Measurements from ENCODE around the gene TLR3.

The TLR3 gene

DNA sequence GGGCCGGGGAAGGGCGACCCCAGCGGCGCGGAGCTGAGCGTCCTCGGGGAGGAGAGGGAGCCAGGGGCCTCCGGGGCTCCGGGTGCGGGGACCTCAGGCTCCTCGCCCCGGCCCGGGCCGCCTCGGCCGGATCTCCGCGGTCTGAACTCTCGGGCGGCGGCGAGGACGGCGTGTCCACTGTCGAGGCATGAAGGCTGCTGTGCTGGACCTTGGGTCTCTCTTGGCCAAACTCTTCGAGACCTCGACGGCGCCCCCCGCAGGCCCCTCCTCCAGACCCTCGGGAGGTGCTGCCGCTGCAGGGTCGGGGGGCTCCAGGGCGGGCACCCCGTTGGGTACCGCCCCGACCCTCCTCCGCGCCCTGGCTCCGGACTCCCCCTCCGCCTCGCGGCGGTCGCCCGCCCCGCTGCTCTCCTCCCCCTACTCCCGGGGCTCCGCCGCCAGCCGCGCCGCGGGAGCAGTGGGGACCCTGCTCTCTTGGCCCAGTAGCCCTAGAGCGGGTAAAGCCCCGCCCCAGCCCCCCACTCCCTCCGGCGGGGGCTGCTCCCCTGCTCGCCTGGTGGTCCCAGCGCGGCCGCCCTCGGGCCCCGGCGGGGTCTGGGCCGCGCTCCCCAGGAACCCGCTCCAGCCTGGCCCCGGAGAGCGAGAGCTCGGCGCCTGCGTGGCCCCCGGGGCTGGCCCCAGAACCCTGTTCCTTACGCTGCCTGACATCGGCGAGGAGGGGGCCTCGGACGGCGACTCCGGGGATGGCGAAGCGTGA is 36.1 kb downstream of the TLR3 start:
- peak; percentile 50 for DNase-seq (ENCODE audit: low read depth, low spot score)

DNA sequence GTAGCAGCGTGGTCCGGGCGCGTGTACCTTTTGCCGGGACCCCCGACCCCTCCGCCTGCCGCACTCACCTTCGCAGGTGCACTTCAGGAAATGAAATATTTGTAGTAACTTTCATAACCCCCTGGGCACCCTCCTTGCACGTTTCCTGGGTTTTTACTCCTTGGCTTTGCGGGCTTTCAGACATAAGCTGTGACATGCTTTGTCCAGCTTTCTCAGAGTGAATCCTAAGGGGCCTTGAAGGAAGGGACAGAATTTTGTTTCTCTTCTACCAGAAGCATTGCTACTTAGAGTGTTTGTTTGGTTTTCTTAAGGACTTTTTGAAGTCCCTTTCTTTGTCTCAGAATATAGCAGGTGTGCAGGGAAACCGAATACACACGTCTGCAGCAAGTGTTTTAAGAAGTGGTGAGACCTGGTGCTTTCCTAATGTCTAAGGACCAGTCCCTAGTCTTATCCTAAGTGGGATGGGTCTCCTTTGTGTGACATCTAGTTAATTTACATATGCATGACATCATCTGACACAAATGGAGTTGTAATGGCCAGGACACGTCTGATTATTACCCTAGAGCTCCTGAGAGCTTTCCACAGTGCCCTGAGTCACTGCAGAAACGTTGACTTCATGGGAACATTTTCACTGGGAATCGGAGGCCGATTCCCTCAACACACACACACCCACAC is 36.8 kb downstream of the TLR3 start:
- peak; percentile 46 for DNase-seq (ENCODE audit: low read depth, low spot score)

DNA sequence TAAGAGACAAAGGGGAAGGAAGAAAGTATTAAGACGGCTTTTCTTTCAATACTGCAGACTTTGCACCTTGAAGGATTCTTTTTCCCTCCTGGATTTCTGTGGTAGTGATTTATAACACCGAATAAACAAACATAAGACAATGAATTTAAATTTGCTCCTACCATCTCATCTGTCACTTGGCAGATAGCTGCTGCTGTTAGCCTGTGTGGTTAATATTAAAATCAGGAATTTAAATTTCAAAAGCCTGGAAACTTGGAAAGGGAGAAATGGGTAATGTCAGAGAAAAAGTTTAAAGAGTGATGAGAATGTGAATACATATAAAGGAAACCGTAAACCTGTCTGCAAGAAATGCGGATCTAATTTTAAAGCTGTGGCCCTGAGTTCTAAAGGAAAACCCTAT is 39.0 kb downstream of the TLR3 start:
- DNase-seq (ENCODE audit: low read depth, low spot score), result no peak

GRCh38 chr4:186108391-186108790 is 39.4 kb downstream of the TLR3 start:
- DNase-seq (ENCODE audit: low read depth, low spot score), result no peak

DNA sequence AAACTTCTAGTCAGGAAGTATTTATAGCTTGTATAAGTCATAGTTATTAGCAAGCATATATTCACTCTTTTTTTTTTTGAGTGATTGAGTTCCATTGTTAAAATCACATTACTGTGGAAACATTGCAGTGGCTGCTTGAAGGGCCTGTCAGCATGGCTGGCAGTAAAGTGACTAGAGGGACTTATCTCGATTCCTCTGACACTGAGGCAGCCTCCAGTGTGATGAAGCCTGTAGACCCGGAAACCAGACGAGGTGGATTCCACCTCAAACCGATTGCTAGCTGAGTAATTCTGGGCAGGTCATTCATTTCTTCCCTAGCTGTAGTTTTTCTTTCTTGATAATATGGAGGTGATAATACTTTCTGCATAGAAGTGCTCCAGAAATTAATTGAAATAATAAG is 40.3 kb downstream of the TLR3 start:
- DNase-seq (ENCODE audit: low read depth, low spot score), result no peak

DNA sequence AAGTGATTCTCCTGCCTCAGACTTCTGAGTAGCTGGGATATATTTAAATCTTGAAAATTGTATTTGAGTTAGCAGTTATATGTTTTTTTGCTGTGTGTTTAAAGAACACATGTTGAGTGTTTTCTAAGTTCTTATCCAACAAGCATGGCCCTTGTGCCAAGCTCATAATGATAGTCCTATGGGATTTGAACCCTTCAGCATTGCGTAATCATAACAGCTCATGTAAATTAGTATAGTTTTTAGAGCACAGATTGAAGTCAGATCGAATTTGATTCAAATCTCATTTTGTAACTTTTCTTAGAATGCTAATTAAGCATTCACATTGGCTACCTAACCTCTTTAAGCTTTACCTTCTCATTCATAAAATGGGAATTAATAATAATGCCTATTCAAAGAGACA is 47.7 kb downstream of the TLR3 start:
- no peak for DNase-seq (ENCODE audit: low read depth, low spot score)

DNA sequence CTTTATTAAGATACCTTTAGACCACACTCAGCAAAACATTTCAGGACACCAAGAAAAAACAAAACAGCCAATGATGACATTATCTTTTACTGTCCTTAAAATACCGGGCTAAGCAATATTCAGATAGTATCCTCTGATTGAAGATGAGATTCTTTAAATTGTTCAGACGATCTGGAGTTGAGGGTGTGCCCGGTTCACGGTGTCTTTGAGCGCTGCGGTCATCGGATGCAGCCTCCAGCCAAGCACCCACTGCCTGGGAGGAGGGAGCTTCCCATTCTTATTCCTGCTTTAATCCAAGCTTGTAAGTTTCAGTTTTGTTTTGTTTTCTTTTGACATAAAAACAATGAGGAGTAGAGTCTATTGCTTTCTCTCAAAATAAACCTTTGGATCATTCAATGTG is 49.6 kb downstream of the TLR3 start:
- DNase-seq (ENCODE audit: low read depth, low spot score), result no peak

DNA sequence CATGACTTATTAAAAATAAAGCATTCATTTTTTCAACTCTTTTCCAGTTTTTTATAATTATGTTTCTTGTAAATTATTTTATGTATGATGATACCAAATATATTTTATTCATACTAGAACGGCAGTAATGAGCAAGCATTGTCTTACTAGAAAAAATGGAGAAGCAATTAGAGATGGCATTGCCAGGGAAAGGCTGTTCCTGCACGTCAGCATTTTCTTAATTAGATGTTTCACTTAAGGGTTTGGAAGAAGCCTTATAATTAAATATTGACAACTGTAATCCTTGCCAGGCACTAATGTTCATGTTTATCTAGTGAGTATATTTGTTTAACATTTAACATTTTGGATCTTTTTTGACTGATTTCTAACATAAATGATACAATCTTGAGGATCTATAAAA is 52.1 kb downstream of the TLR3 start:
- no peak for DNase-seq (ENCODE audit: low read depth, low spot score)

- DNase-seq (ENCODE audit: low read depth, low spot score), result no peak
These were observed 59.9 kb downstream of the TLR3 start for GRCh38 chr4:186128842-186129241.

- no peak for DNase-seq (ENCODE audit: low read depth, low spot score)
These were observed 63.0 kb downstream of the TLR3 start for GRCh38 chr4:186131935-186132334.

DNA sequence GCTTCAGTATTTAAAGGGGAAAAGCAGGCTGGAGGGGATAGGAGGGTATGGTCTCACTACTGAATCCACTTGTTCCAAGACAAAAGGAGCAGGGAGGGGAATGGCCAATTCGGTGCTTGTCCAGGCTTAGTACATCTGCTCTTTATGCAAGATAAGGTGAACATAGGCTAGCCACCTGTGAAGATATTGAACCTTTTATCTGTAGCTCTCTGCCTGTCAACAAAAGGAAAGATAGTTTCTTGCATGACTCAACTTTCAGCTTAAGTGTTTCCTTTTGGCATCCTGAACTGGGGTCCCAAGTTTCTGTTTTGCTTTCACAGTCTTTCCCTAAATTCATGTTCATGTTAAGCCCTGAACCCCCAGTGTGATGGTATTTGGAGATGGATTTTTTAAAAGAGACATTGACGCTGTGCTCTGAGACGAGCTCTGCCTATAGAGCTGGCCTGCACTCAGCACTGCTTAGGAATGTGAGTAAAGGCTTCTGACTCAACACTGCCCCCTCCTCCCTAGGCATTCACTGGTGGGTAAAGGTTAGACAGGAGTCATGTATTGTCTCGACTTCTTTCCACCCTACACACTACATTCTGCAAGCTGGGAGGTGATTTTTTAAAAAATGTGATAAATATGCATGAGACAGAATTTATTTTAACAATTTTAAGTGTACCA is 63.8 kb downstream of the TLR3 start:
- peak; percentile 77 for DNase-seq (ENCODE audit: low read depth, low spot score)

- DNase-seq (ENCODE audit: low read depth, low spot score), result no peak
These were observed 65.3 kb downstream of the TLR3 start for GRCh38 chr4:186134257-186134656.

DNA sequence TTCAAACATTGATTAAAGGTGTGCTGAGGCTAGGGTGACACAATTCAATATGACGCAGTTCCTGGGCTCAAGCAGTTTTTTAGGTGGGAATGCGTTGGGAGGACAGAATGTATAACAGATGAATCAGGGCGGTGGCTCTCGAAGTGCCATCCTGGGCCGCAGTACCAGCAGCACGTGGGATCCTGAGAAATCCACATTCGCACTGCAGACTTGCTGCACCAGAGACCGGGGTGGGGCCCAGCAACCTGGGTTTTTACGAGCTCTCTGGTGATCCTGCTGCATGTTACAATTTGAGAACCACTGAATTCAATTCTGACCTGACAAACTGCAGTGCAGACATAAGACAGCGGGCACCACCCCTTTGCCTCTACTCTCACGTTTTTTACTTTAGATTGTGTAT is 65.9 kb downstream of the TLR3 start:
- no peak for DNase-seq (ENCODE audit: low read depth, low spot score)

GRCh38 chr4:186137196-186137794 is 68.3 kb downstream of the TLR3 start:
- DNase-seq (ENCODE audit: low read depth, low spot score), result peak; percentile 45

Data from astrocyte of the hippocampus (primary cell).